ENCODE measurements around the gene CHRNA1. TPM values are rescaled to one million over a fixed set of nuclear protein-coding genes. Genes with fewer than 3 reads are reported as not detected.

Gene CHRNA1
- total RNA-seq, 4 donors from 2014 or later: not detected

DNA sequence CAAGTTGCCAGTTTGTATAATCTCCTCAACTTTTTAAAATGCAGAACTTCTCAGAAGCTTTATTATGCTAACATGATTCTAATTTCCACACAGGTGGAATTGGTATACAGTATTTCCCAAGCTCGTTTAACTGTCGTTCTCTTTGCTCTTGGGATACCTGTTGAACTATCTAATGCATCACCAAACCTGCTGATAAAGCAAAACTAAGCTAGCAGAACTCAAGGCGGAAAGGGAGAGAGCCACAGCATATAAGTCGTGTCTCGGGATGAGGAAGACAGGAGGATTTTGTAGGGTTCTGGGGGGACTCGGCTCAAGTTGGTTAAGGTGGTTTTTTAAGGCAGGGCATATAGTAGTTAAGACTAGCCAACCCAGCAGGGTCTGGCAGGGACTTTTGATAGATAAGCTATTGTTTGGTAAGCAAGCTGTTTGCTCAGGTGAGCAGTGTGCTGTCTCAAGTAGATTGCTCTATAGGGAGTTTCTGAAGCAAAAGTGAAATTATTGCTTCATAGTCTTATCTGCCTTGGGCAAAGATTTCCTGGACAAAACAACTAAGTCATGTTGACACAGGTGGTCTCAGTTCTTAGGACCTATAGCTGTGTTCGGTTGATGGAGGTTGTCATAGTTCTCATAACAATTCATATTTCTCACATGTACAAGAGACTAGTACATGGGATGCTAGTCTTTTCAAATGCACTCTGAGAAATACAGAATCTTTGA is 28.2 kb upstream of the CHRNA1 start:
- 82 to 88% methylated on average over 7 of the region's 7 CpGs for WGBS, 2 donors (ENCODE audit: low coverage in 1 of 2)
- no peaks in the 10 kb centered on the region for H3K9me3 ChIP-seq

DNA sequence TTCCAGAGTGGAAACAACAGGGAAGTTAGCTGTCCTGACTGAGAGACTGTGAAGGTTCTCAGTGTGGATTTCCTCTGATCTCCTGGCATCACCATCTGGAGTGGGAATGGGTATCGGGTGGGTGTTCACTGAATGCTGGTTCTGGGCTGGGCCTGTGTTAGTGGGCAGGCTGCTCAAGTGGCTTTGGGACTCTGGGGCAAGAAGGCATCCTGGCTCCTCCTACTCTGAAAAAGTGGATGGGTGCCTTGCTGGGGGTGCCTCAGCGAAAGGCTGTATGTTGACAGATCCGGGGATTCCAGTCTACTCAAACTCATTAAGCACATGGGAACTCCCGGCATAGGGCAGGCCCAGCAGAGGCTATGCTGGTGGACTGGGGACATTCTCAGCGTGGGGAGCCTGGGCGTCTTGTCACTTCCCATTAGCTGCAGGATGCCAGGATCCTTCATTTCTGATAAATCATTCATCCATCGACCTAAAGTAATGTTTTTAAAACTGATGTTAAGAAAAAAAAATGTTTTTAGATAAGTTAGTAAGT is 27.5 kb upstream of the CHRNA1 start:
- H3K9me3 ChIP-seq: no peaks in the 10 kb centered on the region
- no peak overlapping the region for H3K4me3 ChIP-seq
- no peaks in the 10 kb centered on the region for H3K27me3 ChIP-seq
- ATAC-seq: no peak
- no peaks in the 10 kb centered on the region for H3K36me3 ChIP-seq
- H3K27ac ChIP-seq: no peak overlapping the region
- H3K4me1 ChIP-seq: peaks cover 0 to 14% (median 6%) of the 10 kb centered on the region in 3 donors
- 40 to 76% methylated on average over 2 to 5 of the region's 7 CpGs for WGBS, 2 donors (ENCODE audit: low coverage in 1 of 2)
- TF ChIP-seq POLR2A (IDR thresholded peaks at IDR 0.05) (no peak), EP300 (IDR thresholded peaks at IDR 0.05) (no peak), POLR2AphosphoS5 (IDR thresholded peaks at IDR 0.05) (no peak)
- TF ChIP-seq, protein P1, sequence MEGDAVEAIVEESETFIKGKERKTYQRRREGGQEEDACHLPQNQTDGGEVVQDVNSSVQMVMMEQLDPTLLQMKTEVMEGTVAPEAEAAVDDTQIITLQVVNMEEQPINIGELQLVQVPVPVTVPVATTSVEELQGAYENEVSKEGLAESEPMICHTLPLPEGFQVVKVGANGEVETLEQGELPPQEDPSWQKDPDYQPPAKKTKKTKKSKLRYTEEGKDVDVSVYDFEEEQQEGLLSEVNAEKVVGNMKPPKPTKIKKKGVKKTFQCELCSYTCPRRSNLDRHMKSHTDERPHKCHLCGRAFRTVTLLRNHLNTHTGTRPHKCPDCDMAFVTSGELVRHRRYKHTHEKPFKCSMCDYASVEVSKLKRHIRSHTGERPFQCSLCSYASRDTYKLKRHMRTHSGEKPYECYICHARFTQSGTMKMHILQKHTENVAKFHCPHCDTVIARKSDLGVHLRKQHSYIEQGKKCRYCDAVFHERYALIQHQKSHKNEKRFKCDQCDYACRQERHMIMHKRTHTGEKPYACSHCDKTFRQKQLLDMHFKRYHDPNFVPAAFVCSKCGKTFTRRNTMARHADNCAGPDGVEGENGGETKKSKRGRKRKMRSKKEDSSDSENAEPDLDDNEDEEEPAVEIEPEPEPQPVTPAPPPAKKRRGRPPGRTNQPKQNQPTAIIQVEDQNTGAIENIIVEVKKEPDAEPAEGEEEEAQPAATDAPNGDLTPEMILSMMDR (IDR thresholded peaks at IDR 0.05): no peak

More for the DNA sequence above, 28.2 kb upstream of the CHRNA1 start:
- Histone ChIP-seq H3K4me3 (no peak overlapping the region), H3K4me1 (peaks cover 0 to 8% (median 6%) of the 10 kb centered on the region in 3 donors), H3K36me3 (no peaks in the 10 kb centered on the region), H3K27me3 (no peaks in the 10 kb centered on the region), H3K27ac (no peak overlapping the region)
- TF ChIP-seq POLR2AphosphoS5 (IDR thresholded peaks at IDR 0.05): no peak
- TF ChIP-seq, protein P1 (IDR thresholded peaks at IDR 0.05): no peak
- no peak for TF ChIP-seq EP300 (IDR thresholded peaks at IDR 0.05)
- TF ChIP-seq POLR2A (IDR thresholded peaks at IDR 0.05): no peak
- ATAC-seq: no peak

DNA sequence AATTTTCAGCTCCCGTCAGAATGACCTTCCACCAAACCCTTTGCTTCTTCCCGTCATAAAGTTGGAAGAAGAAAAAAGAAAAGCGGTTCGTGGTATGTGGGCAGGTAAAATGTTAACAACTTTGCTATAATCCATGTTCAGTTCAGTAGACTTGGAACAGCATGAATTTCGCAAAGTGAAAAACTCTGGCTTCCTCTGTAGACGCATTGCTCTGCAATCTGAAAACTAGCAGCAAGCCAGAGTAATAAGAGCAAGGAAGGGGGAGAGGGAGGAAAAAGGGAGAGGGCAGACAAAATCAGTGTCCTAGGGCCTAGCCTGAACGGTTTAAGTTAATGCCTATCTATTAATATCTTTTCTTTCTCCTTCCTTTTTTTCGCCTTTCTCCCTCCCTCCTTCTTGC is 26.7 kb upstream of the CHRNA1 start:
- TF ChIP-seq EP300 (IDR thresholded peaks at IDR 0.05): no peak
- TF ChIP-seq POLR2AphosphoS5 (IDR thresholded peaks at IDR 0.05): no peak
- no peak for TF ChIP-seq POLR2A (IDR thresholded peaks at IDR 0.05)
- TF ChIP-seq, protein P1 (IDR thresholded peaks at IDR 0.05): no peak
- Histone ChIP-seq H3K27me3 (no peaks in the 10 kb centered on the region), H3K4me3 (no peak overlapping the region), H3K27ac (no peak overlapping the region), H3K36me3 (no peaks in the 10 kb centered on the region), H3K4me1 (peaks cover 0 to 14% (median 6%) of the 10 kb centered on the region in 3 donors), H3K9me3 (no peaks in the 10 kb centered on the region)
- ATAC-seq: no peak
- WGBS, 2 donors (ENCODE audit: low coverage in 1 of 2): 63 to 67% methylated on average over 4 to 8 of the region's 8 CpGs

DNA sequence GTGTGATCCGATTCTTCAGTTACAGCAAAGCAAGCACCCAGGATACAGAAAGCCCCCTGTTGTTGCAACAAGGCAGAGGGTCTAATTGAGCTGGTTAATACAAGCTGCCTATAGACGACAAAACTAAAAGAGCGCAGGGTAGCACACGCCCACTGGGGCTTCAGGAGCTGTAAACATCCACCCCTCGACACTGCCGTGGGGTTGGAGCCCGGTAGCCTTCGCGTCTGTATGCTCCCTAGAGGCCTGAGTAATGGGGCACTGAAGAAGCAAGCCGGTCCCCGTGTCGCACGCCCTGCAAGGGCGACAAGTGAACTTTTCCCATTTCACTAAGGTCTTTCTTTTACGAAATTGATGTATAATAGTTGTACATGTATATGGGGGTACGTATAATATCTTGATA is 24.7 kb upstream of the CHRNA1 start:
- no peak overlapping the region for H3K4me3 ChIP-seq
- peaks cover 0 to 14% (median 6%) of the 10 kb centered on the region in 3 donors for H3K4me1 ChIP-seq
- H3K27me3 ChIP-seq: no peaks in the 10 kb centered on the region
- H3K9me3 ChIP-seq: no peaks in the 10 kb centered on the region
- H3K27ac ChIP-seq: no peak overlapping the region
- no peaks in the 10 kb centered on the region for H3K36me3 ChIP-seq
- TF ChIP-seq EP300 (IDR thresholded peaks at IDR 0.05) (no peak), POLR2AphosphoS5 (IDR thresholded peaks at IDR 0.05) (no peak), POLR2A (IDR thresholded peaks at IDR 0.05) (no peak)
- TF ChIP-seq, protein P1 (IDR thresholded peaks at IDR 0.05): no peak
- no peak for ATAC-seq
- WGBS, 2 donors (ENCODE audit: low coverage in 1 of 2): 87% methylated on average over 16 of the region's 16 CpGs; no CpG with 5 or more reads in 1 of the 2 donors
